Mesodermal cell (in vitro differentiated cells): ENCODE data around the gene CNTF.

ENCODE experiments used
- H3K27ac ChIP-seq: 2 replicates; pipeline ENCODE4 v1.7.0; 2013; ENCODE audit warnings: mild to moderate bottlenecking, low read depth, low read length, moderate library complexity; ENCODE audit not compliant: severe bottlenecking
- H3K36me3 ChIP-seq: 2 replicates; pipeline ENCODE4 v1.7.1; 2013; ENCODE audit warnings: mild to moderate bottlenecking, low read length, moderate library complexity; ENCODE audit not compliant: control insufficient read depth, insufficient read depth
- H3K4me1 ChIP-seq: one replicate; pipeline ENCODE4 v1.7.1; 2013; ENCODE audit warnings: mild to moderate bottlenecking, low read length; ENCODE audit not compliant: insufficient read depth, control insufficient read depth, poor library complexity, severe bottlenecking
- H3K4me3 ChIP-seq: 2 replicates; pipeline ENCODE4 v1.7.0; 2013; ENCODE audit warnings: low read length, control low read depth, mild to moderate bottlenecking; ENCODE audit not compliant: insufficient read depth, poor library complexity, severe bottlenecking; ENCODE audit errors: extremely low read depth
- H3K9me3 ChIP-seq: 2 replicates; pipeline ENCODE4 v1.7.1; 2013; ENCODE audit warnings: mild to moderate bottlenecking, low read length, moderate library complexity; ENCODE audit not compliant: control insufficient read depth
- WGBS, 2 experiments: methylation state at CpG; one replicate each; pipeline ENCODE4 v1.1.5; 2013; ENCODE audit warnings: missing lambda C conversion rate in 2 of 2; ENCODE audit not compliant: insufficient coverage in 2 of 2; 5-methylcytosine and 5-hydroxymethylcytosine counted together

Gene CNTF

DNA sequence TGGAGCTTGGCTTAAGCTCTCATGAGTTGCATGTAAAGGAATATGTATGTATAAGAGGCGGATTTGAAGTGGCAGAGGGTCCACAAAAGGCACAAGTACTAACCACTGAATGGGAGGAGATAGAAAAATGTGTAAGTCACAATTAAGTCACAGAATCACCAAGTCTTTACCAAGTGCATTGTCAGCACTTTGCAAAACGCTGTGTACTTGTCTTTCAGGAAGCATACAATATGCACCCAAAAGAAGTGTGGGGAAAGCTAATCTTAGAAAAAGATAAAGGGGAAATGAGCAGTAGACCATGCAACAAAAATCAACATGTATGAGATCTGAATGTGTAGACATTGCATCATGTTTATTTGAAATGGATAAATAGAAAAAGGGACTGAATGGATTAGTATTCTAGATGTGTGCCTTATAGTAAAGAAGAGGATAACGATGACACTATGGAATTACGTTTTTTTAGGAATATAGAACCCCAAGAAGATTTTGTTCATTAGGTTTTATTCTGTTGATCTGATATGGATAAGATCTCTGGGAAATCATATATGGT is 4.5 kb downstream of the CNTF start:
- Histone ChIP-seq H3K4me3 (no peak overlapping the region), H3K9me3 (no peaks in the 10 kb centered on the region), H3K4me1 (peaks cover 26% of the 10 kb centered on the region), H3K27ac (peak overlapping the region; percentile 1), H3K36me3 (peaks cover 38% of the 10 kb centered on the region)
- 90 to 96% methylated on average over 2 to 4 of the region's 4 CpGs for WGBS, 2 experiments

DNA sequence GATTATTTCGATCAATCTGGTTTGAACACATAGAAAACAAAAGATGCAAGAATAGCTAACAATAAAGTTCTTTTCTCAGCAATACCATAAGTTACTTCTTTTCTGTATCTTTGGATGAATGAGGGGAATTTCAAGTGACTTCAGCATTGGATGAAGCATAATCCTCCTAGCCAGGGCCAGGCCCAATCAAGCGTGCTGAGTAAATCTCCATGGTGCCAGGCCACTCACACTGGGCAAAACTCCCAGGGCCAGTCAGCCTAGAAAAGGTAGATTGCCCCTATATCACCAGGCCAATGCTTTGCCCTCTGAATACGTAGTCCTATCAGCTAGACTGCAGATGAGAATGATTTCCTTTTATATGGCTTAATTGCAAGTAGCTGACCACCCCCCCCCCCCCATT is 6.0 kb downstream of the CNTF start:
- H3K36me3 ChIP-seq, result peaks cover 24% of the 10 kb centered on the region
- H3K27ac ChIP-seq, result no peak overlapping the region
- 88 to 100% methylated on average over 1 to 2 of the region's 3 CpGs for WGBS, 2 experiments
- peaks cover 26% of the 10 kb centered on the region for H3K4me1 ChIP-seq
- H3K4me3 ChIP-seq, result no peak overlapping the region
- H3K9me3 ChIP-seq, result no peaks in the 10 kb centered on the region

DNA sequence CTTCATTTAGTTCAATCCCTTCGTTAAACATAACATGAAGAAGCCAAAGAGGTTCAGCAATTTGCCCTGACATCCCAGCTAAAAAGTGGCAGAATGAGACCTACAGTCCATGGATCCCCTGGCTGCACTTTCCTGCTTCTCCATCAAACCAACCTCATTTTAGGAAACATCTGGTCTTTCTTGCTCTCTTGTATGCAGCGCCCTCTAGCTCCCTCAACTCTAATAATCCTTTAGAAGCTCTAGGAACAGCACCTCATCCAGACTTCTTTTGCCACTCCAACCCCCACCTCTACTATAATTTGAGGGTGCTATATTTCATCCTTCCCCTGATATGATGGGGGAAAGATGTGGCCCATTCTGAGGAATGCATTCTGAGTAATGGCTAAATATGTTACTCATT is 7.4 kb downstream of the CNTF start:
- H3K9me3 ChIP-seq, result no peaks in the 10 kb centered on the region
- 43% methylated on average over 2 of the region's 2 CpGs; no CpG with 5 or more reads in 1 of the 2 experiments for WGBS, 2 experiments
- peaks cover 10% of the 10 kb centered on the region for H3K36me3 ChIP-seq
- H3K27ac ChIP-seq, result no peak overlapping the region
- H3K4me3 ChIP-seq, result no peak overlapping the region
- peaks cover 26% of the 10 kb centered on the region for H3K4me1 ChIP-seq

DNA sequence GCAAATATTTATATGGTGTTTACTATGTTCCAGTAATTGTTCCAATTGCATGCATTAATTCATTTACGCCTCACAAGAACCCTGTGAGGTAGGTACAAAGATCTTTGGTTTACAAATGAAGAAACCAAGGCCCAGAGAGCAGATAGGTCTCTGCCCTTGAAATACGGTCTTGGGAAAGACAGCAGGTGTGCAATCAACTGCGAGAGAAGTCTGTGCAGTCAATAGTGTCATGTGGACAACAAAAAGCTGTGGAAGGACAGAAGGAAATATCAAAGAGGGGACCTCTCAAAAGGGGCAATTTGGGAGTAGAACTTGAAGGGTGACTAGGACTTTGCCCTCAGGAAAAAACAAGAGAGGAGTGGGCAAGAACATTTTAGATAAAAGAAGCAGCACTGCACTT is 8.9 kb downstream of the CNTF start:
- no peak overlapping the region for H3K4me3 ChIP-seq
- H3K4me1 ChIP-seq, result peaks cover 16% of the 10 kb centered on the region
- WGBS, 2 experiments, result 89 to 90% methylated on average over 2 to 3 of the region's 3 CpGs
- no peak overlapping the region for H3K27ac ChIP-seq
- peaks cover 3% of the 10 kb centered on the region for H3K36me3 ChIP-seq
- no peaks in the 10 kb centered on the region for H3K9me3 ChIP-seq

DNA sequence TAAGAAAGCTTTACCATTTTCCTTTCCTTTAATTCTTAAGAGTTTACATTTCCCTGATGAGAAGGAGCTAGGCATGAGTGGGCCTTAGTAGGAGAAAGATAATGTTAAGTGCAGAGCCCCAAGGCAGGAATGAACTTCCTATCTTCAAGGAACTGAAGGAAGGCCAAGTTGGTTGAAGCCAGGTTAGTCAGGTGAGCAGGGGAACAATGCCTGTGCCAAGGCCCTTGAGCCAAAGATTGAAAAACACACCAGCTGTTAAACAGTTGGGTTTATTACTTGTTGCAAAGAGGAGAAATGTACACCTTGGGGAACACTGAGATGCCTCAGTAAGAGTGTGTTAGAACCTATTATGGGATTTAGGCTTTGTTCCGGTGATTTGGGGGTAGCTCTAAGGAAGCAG is 10.0 kb downstream of the CNTF start:
- no peaks in the 10 kb centered on the region for H3K9me3 ChIP-seq

DNA sequence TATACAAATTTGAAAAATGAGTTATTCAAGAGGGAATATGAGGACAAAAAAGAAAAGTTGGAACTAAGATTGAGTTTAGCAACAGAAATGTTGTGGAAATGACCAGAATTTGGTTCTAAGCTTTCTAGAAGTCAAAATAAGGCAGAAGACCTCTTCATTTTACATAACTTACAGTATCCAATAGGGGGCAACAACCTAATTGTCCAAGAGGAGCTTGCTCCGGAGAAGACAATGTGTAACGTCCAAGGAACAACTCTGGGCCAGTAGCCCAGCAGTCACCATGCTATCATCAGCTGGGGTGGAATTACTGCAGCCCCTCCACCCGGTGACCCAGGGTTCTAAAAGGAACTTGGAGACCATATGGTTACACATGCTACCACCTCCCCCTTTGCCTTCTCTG is 14.1 kb downstream of the CNTF start:
- 52 to 94% methylated on average over 2 of the region's 3 CpGs for WGBS, 2 experiments
- Histone ChIP-seq H3K27ac (no peak overlapping the region), H3K36me3 (no peaks in the 10 kb centered on the region), H3K4me1 (no peaks in the 10 kb centered on the region), H3K4me3 (no peak overlapping the region), H3K9me3 (no peaks in the 10 kb centered on the region)

More for the DNA sequence above, 10.0 kb downstream of the CNTF start:
- Histone ChIP-seq H3K36me3 (no peaks in the 10 kb centered on the region), H3K4me3 (no peak overlapping the region), H3K27ac (no peak overlapping the region), H3K4me1 (peaks cover 7% of the 10 kb centered on the region)
- 86 to 100% methylated on average over 1 of the region's 1 CpG for WGBS, 2 experiments

DNA sequence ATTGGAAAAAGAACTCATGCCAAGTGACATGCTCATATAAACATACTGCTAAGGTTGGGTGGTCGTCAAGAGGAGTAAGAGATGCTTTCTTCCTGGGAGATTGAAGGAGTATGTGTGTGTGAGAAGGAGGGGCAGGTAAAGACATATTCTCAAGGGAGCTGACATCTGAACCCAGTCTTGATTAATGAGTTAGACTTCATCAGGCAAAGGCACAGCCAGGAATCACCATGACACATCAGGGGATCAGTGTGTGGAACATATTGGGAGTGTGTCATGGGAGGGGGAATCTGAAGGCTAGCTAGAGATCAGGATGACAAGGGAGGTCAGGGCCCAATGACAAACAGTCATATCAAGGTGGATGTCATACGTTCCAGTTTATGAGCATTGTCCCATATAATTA is 14.9 kb downstream of the CNTF start:
- H3K36me3 ChIP-seq, result no peaks in the 10 kb centered on the region
- 57% methylated on average over 1 of the region's 2 CpGs; no CpG with 5 or more reads in 1 of the 2 experiments for WGBS, 2 experiments
- H3K9me3 ChIP-seq, result no peaks in the 10 kb centered on the region
- H3K4me1 ChIP-seq, result no peaks in the 10 kb centered on the region
- H3K27ac ChIP-seq, result no peak overlapping the region
- H3K4me3 ChIP-seq, result no peak overlapping the region

DNA sequence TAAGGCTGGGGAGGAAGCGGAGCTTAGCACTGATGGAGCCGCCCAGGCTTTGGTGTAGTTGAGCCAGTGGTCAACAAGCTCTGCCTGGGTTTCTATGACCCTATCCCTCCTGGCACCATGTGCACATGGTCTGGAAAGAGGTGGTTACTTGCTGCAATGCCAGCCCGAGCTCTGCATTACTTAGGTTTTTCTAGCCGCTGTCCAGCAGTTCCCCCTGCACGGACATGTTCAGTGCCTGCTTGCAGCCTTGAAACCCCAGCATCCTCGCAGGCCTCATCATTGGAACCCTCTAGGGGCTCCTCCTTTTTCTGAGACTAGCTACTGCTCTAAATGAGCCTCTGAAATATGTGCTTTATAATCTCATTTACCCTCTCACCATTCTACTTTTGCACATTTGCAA is 16.6 kb downstream of the CNTF start:
- no peaks in the 10 kb centered on the region for H3K4me1 ChIP-seq
- H3K4me3 ChIP-seq, result no peak overlapping the region
- WGBS, 2 experiments, result 79 to 89% methylated on average over 5 of the region's 6 CpGs
- no peak overlapping the region for H3K27ac ChIP-seq
- no peaks in the 10 kb centered on the region for H3K36me3 ChIP-seq
- no peaks in the 10 kb centered on the region for H3K9me3 ChIP-seq

DNA sequence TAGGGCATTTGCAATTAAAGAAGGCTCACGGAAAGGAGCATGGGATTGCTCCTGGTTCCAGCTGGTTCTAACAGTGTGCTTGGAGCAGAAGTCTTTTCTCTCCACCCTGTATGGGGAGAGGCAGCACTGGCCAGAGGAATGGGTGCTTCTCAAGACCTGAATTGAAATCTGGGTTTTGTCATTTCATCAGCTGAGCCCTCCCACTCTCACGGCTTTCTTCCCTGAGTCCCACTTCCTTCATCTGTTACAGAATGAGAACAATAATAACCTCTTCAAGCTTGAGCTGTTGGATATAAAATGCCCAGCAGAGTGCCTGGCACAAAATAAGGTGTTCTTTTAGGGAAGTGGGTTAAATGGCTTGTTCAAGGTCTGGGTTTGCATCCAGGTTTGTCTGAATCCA is 17.2 kb downstream of the CNTF start:
- no peaks in the 10 kb centered on the region for H3K36me3 ChIP-seq
- no peaks in the 10 kb centered on the region for H3K9me3 ChIP-seq
- WGBS, 2 experiments, result 71 to 83% methylated on average over 1 of the region's 2 CpGs
- H3K4me3 ChIP-seq, result no peak overlapping the region
- no peak overlapping the region for H3K27ac ChIP-seq
- H3K4me1 ChIP-seq, result no peaks in the 10 kb centered on the region

DNA sequence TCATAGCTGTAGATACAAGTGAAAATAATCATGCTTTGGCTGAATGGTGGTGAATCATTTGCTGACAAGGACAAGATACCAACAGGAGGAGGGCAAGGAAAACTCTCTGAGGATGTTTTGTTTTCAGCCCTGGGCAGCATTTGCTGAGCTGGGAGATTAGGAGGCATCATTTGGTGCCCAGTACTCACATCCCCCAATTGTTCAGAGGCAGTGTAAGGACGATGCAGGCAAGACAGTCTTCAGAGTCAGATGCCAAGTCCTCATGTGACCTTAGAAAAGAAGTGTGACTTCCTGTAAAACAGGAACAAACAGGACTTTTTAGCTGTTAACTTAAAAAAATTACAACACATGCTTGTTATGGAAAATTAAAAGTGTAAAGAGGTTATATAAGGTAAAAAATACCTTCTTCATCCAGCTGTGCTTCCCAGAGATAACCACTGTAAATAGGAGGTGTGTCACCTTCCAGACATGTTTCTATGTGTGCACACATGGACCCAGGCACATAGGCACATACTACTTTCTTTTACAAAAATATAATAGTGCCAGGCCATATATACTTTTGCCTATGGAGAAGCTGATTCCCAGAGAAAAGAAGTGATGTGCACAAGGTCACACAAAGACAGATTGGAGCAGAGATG is 18.0 kb downstream of the CNTF start:
- 67 to 71% methylated on average over 1 of the region's 1 CpG for WGBS, 2 experiments
- Histone ChIP-seq H3K27ac (no peak overlapping the region), H3K36me3 (no peaks in the 10 kb centered on the region), H3K4me1 (no peaks in the 10 kb centered on the region), H3K9me3 (peaks cover 4% of the 10 kb centered on the region), H3K4me3 (no peak overlapping the region)

DNA sequence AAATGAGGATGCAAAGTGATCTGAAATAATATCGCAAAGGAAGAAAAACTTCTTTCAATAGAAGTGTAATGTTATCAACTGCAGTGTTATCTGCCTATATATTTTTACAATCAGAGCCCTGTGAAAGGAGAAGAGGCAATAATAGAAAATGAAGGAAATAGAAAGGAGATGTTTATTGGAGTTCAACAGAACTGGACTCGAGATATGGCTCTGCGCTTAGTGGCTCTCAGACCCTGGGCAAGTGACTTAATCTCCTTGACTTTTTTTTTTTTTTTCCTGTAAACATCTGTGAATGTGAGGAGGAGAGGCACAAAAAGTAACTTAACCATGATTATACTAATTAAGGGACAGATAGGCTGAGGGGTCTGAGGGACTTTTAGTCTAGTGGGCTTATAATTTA is 18.9 kb downstream of the CNTF start:
- 83% methylated on average over 1 of the region's 3 CpGs; no CpG with 5 or more reads in 1 of the 2 experiments for WGBS, 2 experiments

More for the DNA sequence above, 18.9 kb downstream of the CNTF start:
- H3K4me1 ChIP-seq, result no peaks in the 10 kb centered on the region
- H3K36me3 ChIP-seq, result no peaks in the 10 kb centered on the region
- no peak overlapping the region for H3K27ac ChIP-seq
- peaks cover 10% of the 10 kb centered on the region for H3K9me3 ChIP-seq
- H3K4me3 ChIP-seq, result no peak overlapping the region
